CD4-positive, alpha-beta T cell (primary cell): ENCODE results near the gene CCR5AS.

Source experiments
- ATAC-seq: fragments of 200-7000 bp; cut with Tn5 transposase; one replicate; pipeline ENCODE4 v1.10.0; 2022; ENCODE audit warnings: mild to moderate bottlenecking; ENCODE audit not compliant: poor library complexity
- CTCF ChIA-PET: fragments of 350-600 bp; sonication (Branson Sonifier 250); formaldehyde crosslinking; loops from one replicate; lab custom pipeline; 2021; ENCODE audit warnings: antibody characterized with exemption, inconsistent platforms; lab: Charles Lee
- POLR2A ChIA-PET: fragments of 350-600 bp; sonication (Branson Sonifier 250); formaldehyde crosslinking; loops from one replicate; lab custom pipeline; 2021; ENCODE audit warnings: antibody characterized with exemption, inconsistent platforms; lab: Charles Lee
- DNase-seq, 14 experiments: peaks; one replicate each; pipeline ENCODE4 v3.0.0-alpha.2; 2013 to 2020; ENCODE audit warnings: mixed read lengths in 2 of 14
- H3K27ac ChIP-seq, 2 donors: one replicate each; pipeline versions ENCODE4 v1.5.1 to v1.7.0; 2013; ENCODE audit warnings: low read length in 2 of 2, low read depth in 1 of 2, mild to moderate bottlenecking in 1 of 2
- H3K27me3 ChIP-seq, 2 experiments: 1 replicate in 1 of 2; 2 replicates in 1 of 2; pipeline versions ENCODE4 v1.6.1 to v1.7.0; 2013; ENCODE audit warnings: low read length in 2 of 2, control low read depth in 1 of 2, mild to moderate bottlenecking in 1 of 2, moderate library complexity in 1 of 2; ENCODE audit not compliant: insufficient read depth in 2 of 2, control insufficient read depth in 1 of 2
- H3K36me3 ChIP-seq: one replicate; pipeline ENCODE4 v1.6.1; 2013; ENCODE audit warnings: low read length, control low read depth; ENCODE audit not compliant: insufficient read depth
- H3K4me1 ChIP-seq: one replicate; pipeline ENCODE4 v1.6.1; 2013; ENCODE audit warnings: low read length, control low read depth; ENCODE audit not compliant: insufficient read depth
- H3K4me3 ChIP-seq: one replicate; pipeline ENCODE4 v1.5.1; 2013; ENCODE audit warnings: mild to moderate bottlenecking, low read length, moderate library complexity
- H3K9me3 ChIP-seq, 2 experiments: 1 replicate in 1 of 2; 2 replicates in 1 of 2; pipeline versions ENCODE4 v1.6.1 to v1.7.0; 2013; ENCODE audit warnings: low read length in 2 of 2, mild to moderate bottlenecking in 2 of 2, control low read depth in 1 of 2, moderate library complexity in 1 of 2; ENCODE audit not compliant: control insufficient read depth in 1 of 2, insufficient read depth in 1 of 2
- H3K27ac Mint-ChIP-seq: one replicate; pipeline ENCODE4 v1.8.0; 2020; ENCODE audit warnings: mixed read lengths
- H3K27me3 Mint-ChIP-seq: one replicate; pipeline ENCODE4 v1.8.0; 2021; ENCODE audit warnings: mixed read lengths
- H3K36me3 Mint-ChIP-seq: one replicate; pipeline ENCODE4 v1.8.0; 2021; ENCODE audit warnings: low read depth, mixed read lengths
- H3K4me1 Mint-ChIP-seq: one replicate; pipeline ENCODE4 v1.8.0; 2021; ENCODE audit warnings: low read depth, mixed read lengths
- H3K4me3 Mint-ChIP-seq: one replicate; pipeline ENCODE4 v1.8.0; 2020; ENCODE audit warnings: mild to moderate bottlenecking, mixed read lengths
- H3K9me3 Mint-ChIP-seq: one replicate; pipeline ENCODE4 v1.8.0; 2020; ENCODE audit warnings: mixed read lengths
- CTCF ChIP-seq: fragments of 200-600 bp; IDR thresholded peaks from one replicate; pipeline ENCODE4 v1.8.0; 2022; ENCODE audit warnings: antibody characterized with exemption, mild to moderate bottlenecking
- intact Hi-C, 2 experiments: fragments of 100-400 bp; cut with DNase I in 1 of 2; cut with micrococcal nuclease in 1 of 2; formaldehyde crosslinking; loops; one replicate each; pipeline versions ENCODE4 v1.15.1 to v1.9.0; 2023 to 2025; cut with DNase I, micrococcal nuclease

Gene CCR5AS

GRCh38 chr3:46359733-46360493 is 47.0 kb downstream of the CCR5AS start:
- no peaks in the 10 kb centered on the region for H3K36me3 Mint-ChIP-seq
- intact Hi-C loops, result no loop called here
- peak overlapping the region; percentile 7 for H3K27ac Mint-ChIP-seq
- peaks cover 14% of the 10 kb centered on the region for H3K36me3 ChIP-seq
- H3K9me3 ChIP-seq, result no peaks in the 10 kb centered on the region
- no peak overlapping the region for H3K27ac ChIP-seq
- DNase-seq, result peak in 2 of 14 experiments; percentile 35 to 41
- ChIA-PET POLR2A (interaction anchor here (0.7 kb wide), 1 partner anchor 9 kb away, joined by 4 read pairs; no protein-coding TSS in a partner anchor), CTCF (interaction anchor here (2.1 to 3.1 kb wide), 2 partner anchors 9 to 84 kb away, joined by 8 read pairs; no protein-coding TSS in a partner anchor)
- no peaks in the 10 kb centered on the region for H3K9me3 Mint-ChIP-seq
- H3K27me3 ChIP-seq, result no peaks in the 10 kb centered on the region
- peak overlapping the region; percentile 12 for H3K4me3 Mint-ChIP-seq
- H3K4me3 ChIP-seq, result no peak overlapping the region
- TF ChIP-seq CTCF, result no peak
- no peaks in the 10 kb centered on the region for H3K27me3 Mint-ChIP-seq
- peaks cover 62% of the 10 kb centered on the region for H3K4me1 ChIP-seq
- peak; percentile 73 for ATAC-seq
- peaks cover 17% of the 10 kb centered on the region for H3K4me1 Mint-ChIP-seq

DNA sequence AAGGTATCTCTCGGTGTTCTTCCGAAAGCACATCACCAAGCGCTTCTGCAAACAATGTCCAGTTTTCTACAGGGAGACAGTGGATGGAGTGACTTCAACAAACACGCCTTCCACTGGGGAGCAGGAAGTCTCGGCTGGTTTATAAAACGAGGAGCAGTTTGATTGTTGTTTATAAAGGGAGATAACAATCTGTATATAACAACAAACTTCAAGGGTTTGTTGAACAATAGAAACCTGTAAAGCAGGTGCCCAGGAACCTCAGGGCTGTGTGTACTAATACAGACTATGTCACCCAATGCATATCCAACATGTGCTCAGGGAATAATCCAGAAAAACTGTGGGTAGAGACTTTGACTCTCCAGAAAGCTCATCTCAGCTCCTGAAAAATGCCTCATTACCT is 48.4 kb downstream of the CCR5AS start:
- no peak for ATAC-seq
- Histone ChIP-seq H3K27me3 (no peaks in the 10 kb centered on the region), H3K9me3 (no peaks in the 10 kb centered on the region), H3K27ac (no peak overlapping the region), H3K36me3 (peaks cover 14% of the 10 kb centered on the region), H3K4me1 (peaks cover 68% of the 10 kb centered on the region), H3K4me3 (peak overlapping the region; percentile 17)
- no peaks in the 10 kb centered on the region for H3K36me3 Mint-ChIP-seq
- ChIA-PET POLR2A (no interaction called here), CTCF (interaction anchor here (2.1 kb wide), 1 partner anchor 10 kb away, joined by 8 read pairs; no protein-coding TSS in a partner anchor)
- H3K4me1 Mint-ChIP-seq, result peaks cover 26% of the 10 kb centered on the region
- TF ChIP-seq CTCF, result no peak
- no peak overlapping the region for H3K27ac Mint-ChIP-seq
- H3K9me3 Mint-ChIP-seq, result no peaks in the 10 kb centered on the region
- no peak overlapping the region for H3K4me3 Mint-ChIP-seq
- intact Hi-C loops, result no loop called here
- no peaks in the 10 kb centered on the region for H3K27me3 Mint-ChIP-seq
- DNase-seq, result no peak

GRCh38 chr3:46356909-46357308 is 50.0 kb downstream of the CCR5AS start:
- POLR2A ChIA-PET, result no interaction called here
- H3K36me3 Mint-ChIP-seq, result no peaks in the 10 kb centered on the region
- no peak for DNase-seq
- CTCF ChIA-PET, result interaction anchor here (1.9 kb wide), 1 partner anchor 12 kb away, joined by 7 read pairs; no protein-coding TSS in a partner anchor
- H3K27me3 Mint-ChIP-seq, result no peaks in the 10 kb centered on the region
- no peak for TF ChIP-seq CTCF
- H3K36me3 ChIP-seq, result peaks cover 14% of the 10 kb centered on the region
- H3K27ac ChIP-seq, result no peak overlapping the region
- intact Hi-C loops, result no loop called here
- no peaks in the 10 kb centered on the region for H3K9me3 Mint-ChIP-seq
- peak overlapping the region; percentile 60 for H3K4me3 ChIP-seq
- H3K9me3 ChIP-seq, result no peaks in the 10 kb centered on the region
- peak overlapping the region; percentile 51 for H3K4me3 Mint-ChIP-seq
- ATAC-seq, result no peak
- peak overlapping the region; percentile 28 for H3K27ac Mint-ChIP-seq
- H3K4me1 ChIP-seq, result peaks cover 73% of the 10 kb centered on the region
- H3K27me3 ChIP-seq, result no peaks in the 10 kb centered on the region
- H3K4me1 Mint-ChIP-seq, result peaks cover 41% of the 10 kb centered on the region
